Non-pigmented ciliary epithelial cell (primary cell): ENCODE data around the gene CGB1.
"Not testable (repeated sequence)": the region's sequence is repeated elsewhere in the genome, so short reads cannot be mapped to it uniquely, and the experiment has no call there.

Source experiments
- DNase-seq: peaks from one replicate; pipeline ENCODE4 v3.0.0-alpha.2; 2010; ENCODE audit warnings: low read depth

CGB1 gene

DNA sequence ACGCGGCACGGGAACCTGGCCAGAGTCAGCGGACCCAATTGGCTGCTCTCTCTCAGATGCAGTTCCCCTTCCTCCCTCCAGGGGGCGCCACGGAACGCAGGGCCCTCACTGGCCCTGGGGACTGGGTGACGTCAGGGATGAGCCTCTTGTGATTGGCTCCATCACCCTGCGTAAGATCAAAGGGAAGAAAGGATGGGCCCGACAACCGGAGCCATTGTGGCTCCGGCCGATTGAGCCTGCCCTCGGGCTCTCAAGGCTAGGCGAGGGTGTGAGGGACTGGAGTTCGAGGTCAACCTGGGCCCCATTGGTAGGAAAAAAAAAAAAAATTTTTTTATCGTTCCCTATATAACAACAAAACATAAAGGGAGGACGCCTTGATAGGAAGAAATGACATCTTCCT, at the start of gene CGB1:
TSS of gene CGB1 (minus strand) at position 81 of the 400 bp plus-strand sequence. CDS start 184 bp downstream, outside the sequence.
- not testable (repeated sequence) for DNase-seq

DNA sequence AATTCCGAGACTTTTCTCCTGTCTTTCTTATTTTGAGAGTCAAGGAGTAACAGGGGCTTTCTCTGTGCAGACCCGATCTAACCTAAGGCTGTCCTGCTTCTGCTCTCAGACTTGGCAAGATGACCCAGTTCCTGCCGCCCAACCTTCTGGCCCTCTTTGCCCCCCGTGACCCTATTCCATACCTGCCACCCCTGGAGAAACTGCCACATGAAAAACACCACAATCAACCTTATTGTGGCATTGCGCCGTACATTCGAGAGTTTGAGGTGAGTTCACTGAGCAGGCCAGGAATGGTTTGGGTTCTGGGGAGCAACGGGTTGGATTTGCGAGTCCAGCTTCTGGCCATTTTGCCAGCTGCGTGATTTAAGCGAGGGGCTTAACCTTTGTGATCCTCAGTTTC, 49.6 kb upstream of the CGB1 start:
- no peak for DNase-seq

DNA sequence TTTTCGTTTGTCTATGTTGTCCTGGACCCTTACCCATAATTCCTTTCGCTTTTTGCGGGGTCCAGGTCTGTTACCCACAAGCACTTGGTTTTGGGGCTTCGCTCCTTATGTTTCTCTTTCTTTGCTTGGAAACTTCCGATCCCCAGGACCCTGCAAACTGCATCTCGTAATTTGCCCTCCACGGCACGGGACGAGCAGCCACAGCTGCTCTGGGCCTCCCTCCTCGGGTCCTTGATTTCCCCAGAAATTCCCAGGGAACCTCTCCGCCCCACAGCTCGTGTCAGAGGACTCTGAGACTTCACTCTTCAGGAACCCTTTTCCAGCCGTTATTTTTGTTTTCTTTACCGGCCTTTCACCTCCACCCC, 49.2 kb upstream of the CGB1 start:
- DNase-seq, result no peak

DNA sequence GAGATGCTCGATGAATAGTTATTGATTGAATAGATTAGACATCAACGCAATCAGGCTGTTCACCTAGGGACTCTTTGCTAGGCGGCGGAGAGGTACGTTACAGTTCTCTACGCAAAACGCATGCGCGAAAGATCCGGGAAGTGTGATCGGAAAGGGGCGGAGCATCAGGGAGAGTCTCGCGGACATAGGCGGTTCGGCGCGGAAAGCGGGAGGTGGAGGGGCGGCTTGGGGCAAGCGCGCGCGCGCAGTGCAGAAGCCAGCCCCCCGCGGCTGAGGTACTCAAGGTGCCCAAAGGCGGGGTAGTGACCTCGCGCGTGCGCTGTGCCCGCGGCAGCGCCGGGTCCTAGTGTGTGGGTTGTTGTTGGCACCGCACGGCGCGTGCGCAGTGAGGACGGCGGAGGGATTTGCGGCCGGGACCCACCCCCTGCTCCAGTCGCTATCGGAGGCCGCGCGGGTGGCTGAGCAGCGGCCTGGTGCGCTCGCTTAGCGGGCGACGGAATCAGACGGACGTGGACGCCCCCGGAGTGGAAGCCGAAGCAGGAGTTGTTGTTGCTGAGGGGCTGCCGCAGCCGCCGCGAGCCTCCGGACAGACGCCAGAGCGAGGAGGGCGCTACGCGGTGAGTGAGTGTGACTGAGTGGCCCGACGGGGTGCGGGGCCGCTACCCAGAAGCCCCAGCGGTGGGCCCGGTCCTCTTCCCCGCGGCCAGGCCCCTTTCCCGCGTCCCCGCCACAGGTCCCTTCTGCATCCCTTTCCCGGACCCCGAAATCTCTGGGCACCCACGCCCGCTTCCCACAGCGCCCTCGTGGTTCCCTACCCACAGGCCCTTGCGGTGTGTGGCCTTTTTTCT, 48.5 kb upstream of the CGB1 start, which contains the start of gene SNRNP70:
TSS of gene SNRNP70 (plus strand) at position 432 of the 848 bp plus-strand sequence. CDS start 964 bp downstream, outside the sequence.
- peak; percentile 94 for DNase-seq

DNA sequence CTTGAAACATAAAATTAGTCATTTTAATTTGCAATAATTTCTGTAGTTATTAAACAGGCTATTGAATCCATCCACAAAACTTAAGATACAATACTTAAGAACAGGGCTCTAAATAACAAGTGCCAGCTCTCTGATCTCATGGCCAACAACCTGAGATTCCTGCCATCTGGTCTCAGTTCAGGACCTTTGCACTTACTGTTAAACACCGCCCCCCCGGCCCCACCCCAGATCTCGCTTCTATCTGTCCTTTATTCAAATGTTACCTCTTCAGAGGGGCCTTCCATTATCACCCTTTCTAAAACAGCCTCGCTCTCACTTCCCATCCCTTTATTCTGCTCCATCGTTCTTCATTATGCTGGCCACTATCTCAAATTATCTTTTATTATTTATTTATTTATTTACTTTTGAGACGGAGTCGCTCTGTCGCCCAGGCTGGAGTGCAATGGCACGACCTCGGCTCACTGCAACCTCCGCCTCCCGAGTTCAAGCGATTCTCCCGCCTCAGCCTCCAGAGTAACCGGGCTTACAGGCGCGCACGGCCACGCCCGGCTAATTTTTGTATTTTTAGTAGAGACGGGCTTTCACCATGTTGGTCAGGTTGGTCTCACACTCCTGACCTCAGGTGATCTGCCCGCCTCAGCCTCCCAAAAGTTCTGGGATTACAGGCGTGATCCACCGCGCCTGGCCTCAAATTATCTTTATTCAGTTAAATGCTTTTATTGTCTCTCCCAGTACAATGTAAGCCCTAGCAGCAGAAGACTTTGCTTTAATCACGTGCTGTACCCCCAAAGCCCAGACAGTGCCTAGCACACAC, 47.7 kb upstream of the CGB1 start:
- no peak for DNase-seq

DNA sequence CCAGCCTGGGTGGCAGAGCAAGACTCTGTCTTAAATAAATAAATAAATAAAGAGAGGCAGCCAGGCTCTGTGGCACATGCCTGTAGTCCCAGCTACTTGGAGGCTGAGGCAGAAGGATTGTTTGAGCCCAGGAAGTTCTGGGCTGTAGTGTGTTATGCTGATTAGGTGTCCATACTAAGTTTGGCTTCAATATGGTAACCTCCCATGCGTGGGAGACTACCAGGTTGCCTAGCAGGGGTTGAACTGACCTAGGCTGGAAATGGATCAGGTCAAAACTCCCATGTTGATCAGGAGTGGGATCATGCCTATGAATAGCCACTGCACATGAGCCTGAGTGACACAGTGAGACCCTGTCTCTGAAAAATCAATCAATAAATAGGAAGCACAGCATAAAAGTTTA, 44.6 kb upstream of the CGB1 start:
- no peak for DNase-seq

DNA sequence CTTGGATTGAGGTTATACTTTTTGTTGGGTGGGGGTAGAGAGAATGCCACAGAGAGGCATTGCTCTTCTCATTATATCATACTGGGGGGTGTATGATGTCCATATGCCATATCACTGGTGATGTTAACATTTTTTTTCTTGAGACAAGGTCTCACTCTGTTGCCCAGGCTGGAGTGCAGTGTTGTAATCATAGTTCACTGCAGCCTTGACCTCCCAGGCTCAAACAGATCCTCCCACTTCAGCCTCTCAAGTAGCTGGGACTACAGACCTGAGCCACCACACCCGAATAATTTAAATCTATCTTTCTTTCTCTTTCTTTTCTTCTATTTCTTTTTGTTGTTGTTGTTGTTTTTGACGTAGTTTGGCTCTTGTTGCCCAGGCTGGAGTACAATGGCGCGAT, 43.7 kb upstream of the CGB1 start:
- DNase-seq, result no peak

DNA sequence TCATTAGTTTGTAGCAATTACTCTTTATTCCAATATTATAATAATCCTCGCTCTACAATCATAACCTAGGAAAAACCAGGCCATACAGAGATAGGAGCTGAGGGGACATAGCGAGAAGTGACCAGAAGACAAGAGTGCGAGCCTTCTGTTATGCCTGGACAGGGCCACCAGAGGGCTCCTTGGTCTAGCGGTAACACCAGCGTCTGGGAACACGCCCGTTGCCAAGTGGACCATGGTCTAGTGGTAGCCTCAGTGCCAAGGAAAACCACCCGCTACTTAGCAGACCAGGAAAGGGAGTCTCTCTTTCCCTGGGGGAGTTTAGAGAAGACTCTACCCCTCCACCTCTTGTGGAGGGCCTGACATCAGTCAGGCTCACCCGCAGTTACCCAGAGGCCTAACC, 38.2 kb upstream of the CGB1 start:
- not testable (repeated sequence) for DNase-seq

DNA sequence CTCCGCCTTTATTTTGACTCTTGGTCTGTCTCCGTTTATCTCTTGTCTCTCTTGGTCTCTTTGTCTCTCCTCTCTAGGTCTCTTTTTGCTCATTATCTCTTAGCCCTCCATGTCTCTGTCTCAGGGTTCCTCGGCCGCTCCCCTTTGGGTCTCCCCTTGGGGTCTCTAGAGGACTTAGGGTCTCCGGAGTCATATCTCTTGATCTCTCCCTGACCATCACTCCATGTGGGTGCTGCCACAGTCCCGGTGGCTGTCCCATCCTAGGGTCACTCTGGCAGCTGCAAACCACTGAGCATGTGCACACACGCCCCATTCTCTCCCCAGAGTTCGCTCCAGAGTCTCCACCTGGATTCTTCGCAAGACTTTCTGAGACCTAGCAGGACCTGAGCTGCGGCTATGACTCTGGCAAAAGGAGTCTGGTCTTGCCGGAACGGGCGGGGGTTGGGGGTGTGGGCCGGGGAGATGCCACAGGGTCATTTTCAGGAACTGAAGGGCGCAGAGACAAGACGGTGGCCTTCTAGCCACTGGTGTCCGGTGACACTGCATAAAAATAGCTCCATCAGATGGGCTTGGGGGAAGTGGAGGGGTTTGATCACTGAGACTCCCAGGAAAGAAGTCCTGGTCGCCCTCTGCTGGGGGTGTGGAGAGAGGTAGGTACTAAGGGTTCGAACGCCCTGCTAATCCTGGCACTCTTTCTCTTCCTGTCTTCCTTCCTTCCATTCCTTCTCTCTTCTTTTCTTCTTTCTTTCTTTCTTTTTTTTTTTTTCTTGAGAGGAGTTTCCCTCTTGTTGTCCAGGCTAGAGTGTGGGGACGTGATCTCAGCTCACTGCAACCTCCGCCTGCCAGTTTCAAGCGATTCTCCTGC, 37.1 kb upstream of the CGB1 start:
- DNase-seq, result no peak

DNA sequence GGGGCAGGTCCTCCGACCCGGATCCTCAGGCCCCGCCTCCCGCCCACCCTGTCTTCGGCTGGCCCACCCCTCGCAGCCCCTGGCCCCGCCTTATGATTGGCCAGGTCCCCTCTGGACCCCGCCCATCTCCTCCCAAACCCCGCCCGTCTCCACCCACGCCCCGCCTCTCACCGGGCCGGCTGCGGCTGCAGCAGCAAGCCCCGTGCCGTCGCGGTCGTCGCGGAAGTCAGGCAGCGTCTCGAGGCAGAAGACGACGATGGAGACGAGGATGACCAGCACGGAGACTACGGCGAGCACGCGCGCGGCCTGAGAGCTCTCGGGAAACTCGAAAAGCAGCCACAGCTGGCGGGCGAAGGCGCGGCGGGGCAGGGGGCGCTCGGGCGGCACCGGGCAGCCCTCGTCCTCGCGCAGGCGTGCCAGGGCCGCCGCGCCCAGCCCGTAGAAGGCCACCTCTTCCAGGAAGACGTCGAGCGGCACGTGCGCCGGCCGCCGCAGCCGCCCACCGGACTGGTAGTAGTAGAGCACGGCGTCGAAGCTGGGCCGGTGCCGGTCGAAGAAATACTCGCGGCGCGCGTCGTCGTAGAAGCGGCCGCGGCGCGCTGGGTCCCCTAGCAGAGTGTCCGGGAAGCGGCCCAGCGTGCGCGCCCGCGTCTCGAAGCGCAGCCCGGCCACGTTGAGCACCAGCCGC, 35.3 kb upstream of the CGB1 start:
- no peak for DNase-seq

DNA sequence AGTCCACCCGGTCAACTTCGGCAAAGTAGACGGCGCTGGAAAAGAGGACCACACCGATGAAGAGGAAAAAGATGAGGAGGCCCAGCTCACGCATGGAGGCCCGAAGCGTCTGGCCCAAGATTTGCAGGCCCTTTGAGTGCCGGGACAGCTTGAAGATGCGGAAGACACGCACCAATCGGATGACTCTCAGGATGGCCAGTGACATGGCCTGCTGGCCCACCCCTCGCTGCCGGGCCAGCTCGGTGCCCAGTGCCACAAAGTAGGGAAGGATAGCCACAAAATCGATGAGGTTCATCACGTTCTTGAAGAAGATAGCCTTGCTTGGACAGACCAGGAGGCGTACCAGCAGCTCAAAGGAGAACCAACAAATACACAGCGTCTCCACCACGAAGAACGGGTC, 33.7 kb upstream of the CGB1 start:
- no peak for DNase-seq

DNA sequence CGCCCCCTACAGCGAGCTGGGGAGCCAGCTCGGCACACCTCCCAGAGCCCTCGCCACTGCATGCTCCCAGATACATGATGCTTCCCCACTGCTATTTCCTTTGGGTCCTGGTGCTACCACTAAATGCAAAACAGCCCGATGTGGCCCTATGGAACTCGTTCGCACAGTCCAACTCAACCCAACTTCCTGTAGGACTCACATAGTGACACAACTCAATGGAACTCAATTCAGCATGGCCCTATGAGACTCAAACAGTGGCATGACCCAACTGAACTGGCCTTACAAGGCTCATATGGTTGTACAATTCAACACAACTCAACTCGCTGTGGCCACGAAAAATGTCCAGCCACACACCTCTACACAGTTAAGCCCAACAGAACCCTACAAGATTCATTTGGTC, 32.3 kb upstream of the CGB1 start:
- no peak for DNase-seq

DNA sequence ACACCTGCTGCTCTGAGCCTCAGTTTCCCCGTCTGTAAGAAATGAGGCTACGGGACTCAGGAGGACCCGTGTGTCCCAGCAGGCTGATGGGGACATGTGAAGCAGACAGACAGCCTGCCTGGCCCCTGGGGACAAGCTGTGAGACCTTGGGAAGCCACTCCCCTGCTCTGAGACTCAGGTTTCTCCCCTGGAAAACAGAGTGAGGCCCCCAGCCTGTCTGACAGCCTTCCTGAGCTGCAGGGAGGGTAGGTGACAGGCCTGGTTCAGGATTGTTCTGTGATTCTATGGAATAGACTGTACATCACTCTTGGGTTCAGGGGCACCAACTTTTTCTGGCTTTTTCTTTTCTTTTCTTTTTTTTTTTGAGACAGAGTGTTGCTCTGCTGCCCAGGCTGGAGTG, 30.9 kb upstream of the CGB1 start:
- no peak for DNase-seq

DNA sequence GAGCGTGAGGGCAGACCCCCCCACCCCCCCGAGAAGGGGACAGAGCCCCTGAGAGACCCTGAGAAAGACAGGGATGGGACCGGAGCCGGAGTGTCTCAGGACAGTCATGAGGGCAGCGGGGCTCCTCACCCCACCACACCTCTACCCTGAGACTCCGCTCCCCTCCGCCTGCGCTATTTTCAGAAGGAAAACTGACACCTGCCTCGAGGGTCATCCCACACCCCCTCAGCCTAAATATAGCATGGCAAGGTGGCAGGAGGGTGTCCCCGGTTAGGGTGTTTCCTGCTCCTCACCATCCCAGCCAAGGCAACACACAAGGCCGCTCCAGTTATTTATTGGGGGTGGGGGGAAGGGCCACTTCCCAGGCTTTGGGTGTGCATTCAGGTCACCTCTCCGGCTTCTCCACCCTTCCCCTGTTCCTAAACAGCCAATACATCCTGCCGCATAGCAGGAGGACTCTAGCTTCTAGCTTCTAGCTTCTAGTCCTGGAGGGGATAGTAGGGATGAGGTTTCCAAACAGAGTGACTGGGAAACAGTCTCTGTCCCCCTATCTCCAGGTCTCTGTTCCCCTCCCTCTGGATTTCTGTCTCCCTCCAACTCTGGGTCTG, 29.3 kb upstream of the CGB1 start:
- DNase-seq, result no peak

DNA sequence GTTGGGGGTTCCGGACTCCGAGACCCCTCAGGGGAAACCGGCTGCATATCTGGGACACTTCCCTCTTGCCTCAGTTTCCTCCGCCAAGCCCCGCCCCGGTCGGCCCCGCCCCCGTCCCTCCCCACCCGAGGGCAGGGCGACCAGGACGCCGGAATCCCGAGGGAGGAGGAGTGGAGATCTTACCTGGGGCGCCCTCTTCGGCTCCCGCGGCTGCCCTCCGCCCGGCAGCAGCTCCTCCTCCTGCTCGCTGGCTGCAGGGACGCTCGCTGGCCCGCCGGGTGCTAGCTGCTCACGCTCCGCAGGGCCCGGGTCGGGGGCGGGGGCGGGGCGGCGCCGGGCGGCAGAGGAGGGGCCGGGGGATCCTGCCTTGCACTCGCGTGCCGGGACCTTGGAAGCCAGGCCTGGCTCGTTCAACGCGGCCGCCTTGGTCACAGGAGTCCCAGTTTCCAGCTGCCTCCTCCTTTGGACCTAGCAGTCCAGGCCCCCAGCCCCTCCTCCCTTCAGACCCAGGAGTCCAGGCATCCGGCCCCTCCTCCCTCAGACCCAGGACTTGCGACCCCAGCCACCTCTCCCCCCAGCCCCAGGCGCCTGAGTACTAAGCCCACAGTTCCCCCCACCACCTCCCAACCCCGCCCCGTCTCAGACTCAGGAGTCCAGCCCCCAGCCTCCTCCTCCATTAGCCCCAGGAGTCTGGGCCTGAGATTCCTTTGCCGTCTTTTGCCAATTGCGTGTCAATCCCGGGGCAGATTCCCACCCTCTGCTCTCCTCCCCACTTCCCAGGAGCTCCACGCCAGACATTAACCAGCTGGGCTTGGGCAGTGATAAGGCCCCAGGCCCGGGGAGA, 28.3 kb upstream of the CGB1 start, which contains the start of gene NTF4:
TSS of gene NTF4 (minus strand) at position 51 of the 844 bp plus-strand sequence. CDS start 2,821 bp downstream, outside the sequence.
- no peak for DNase-seq

DNA sequence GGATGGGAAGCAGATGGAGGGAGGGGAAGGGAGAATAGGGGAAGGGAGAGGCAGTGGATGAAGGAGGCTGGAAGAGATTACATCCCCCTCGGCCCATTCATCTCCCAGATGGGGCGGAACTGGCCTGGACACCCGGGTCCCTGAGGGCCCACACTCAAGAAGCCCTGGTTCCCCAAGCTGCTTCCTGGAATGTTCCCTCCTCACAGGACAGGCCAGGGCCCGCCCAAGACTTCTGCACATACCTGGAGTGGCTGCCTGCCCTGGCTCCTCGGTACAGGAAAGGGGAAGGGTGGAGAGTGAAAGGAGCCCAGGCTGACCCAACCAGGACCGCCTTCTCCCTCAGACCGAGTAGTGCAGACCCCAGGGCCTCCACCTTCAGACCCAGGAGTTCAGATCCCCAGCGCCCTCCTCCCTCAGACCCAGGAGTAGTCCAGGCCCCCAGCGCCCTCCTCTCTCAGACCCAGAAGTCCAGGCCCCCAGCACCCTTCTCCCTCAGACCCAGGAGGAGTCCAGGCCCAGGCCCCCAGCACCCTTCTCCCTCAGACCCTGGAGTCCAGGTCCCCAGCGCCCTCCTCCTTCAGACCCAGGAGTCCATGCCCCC, 27.4 kb upstream of the CGB1 start:
- no peak for DNase-seq

DNA sequence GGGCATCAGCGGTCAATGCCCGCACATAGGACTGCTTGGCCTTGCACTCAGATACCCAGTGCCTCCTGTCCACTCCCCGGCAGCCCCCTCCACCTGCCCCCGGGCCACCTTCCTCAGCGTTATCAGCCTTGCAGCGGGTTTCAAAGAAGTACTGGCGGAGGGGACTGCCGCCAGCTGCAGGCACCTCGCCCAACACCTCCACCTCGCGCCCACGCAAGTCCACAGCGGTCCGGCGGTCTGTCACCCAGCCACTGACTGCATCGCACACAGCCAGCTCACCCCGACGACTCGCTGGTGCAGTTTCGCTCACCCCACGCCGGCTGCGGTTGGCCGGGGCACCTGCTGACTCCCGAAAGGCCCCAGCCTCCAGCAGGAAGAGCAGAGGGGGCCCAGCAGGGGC, 24.8 kb upstream of the CGB1 start:
- DNase-seq, result no peak

DNA sequence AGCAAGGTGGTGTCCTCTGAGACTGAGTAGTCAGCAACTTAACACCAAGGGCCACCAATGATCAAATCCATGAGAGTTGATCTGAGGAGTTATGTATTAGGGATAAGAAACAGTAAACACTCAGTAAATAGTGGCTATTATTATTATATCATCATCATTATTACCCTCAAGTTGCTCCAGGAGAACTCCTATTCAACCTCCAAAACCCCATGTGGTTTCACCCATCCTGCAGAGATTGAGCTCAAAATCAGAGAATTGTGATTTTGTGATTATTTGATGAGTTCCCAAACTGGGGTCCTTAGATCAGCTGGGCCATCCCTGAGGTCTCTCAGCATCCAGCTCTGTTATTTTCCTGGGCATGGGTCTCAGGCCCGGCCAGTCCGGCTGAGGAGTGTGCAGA, 24.3 kb upstream of the CGB1 start:
- no peak for DNase-seq

DNA sequence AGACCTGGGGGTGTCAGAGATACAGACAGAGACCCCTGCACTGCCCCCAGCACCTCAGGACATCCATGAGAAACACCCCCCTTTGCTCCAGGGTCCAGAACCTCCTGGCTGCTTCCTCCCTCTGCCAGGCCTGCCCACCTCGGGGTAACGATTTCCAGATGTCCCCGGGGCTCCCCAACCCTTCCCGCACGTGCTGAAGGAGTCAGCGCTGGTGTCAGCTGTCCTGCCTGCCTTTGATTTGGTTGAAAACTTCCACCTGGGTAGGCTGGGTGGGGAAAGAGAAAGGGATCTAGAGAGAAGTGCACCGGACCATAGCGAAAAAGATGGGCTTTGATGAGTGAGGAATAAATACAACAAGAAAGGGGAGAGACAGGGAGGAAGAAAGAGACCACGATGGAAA, 22.4 kb upstream of the CGB1 start:
- no peak for DNase-seq

DNA sequence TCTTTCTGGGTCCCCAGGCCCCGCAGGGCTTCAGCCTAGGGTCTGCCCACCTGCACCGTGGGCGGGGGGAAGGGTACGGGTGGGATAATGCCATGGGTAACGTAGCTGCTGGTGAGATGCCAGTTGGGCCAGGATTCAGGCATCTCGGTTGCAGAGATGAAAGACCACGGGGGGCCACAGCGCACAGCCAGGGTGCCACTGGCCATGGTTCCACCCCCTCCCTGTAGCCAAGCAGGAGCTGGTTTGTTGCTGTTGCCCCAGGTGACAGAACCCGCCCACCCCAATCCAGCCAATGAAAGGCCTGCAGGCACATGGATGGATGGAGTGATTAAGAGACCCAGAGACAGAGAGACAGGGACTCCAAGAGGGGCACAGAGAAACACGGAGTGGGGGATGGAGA, 21.9 kb upstream of the CGB1 start:
- DNase-seq, result no peak
